ENCODE results near the gene MPP4.

The MPP4 gene

GRCh38 chr2:201628545-201628944 is 69.9 kb downstream of the MPP4 start:
- DNase-seq (ENCODE audit: low read depth in 2 of 2): no peak

- DNase-seq (ENCODE audit: low read depth in 2 of 2): no peak
These were observed 76.0 kb downstream of the MPP4 start for GRCh38 chr2:201622306-201622970.

GRCh38 chr2:201621293-201621999 is 77.0 kb downstream of the MPP4 start:
- DNase-seq (ENCODE audit: low read depth in 2 of 2): no peak

GRCh38 chr2:201618744-201619662 is 79.4 kb downstream of the MPP4 start:
- DNase-seq (ENCODE audit: low read depth in 2 of 2): no peak

- no peak for DNase-seq (ENCODE audit: low read depth in 2 of 2)
These were observed 90.4 kb downstream of the MPP4 start for GRCh38 chr2:201608021-201608420.

GRCh38 chr2:201607568-201607967 is 90.9 kb downstream of the MPP4 start:
- DNase-seq (ENCODE audit: low read depth in 2 of 2): no peak

GRCh38 chr2:201600906-201601305 is 97.5 kb downstream of the MPP4 start:
- no peak for DNase-seq (ENCODE audit: low read depth in 2 of 2)

- DNase-seq (ENCODE audit: low read depth in 2 of 2): no peak
These were observed 101.0 kb downstream of the MPP4 start for GRCh38 chr2:201597397-201597796.
